ENCODE data around the gene MICALL2.

DNA sequence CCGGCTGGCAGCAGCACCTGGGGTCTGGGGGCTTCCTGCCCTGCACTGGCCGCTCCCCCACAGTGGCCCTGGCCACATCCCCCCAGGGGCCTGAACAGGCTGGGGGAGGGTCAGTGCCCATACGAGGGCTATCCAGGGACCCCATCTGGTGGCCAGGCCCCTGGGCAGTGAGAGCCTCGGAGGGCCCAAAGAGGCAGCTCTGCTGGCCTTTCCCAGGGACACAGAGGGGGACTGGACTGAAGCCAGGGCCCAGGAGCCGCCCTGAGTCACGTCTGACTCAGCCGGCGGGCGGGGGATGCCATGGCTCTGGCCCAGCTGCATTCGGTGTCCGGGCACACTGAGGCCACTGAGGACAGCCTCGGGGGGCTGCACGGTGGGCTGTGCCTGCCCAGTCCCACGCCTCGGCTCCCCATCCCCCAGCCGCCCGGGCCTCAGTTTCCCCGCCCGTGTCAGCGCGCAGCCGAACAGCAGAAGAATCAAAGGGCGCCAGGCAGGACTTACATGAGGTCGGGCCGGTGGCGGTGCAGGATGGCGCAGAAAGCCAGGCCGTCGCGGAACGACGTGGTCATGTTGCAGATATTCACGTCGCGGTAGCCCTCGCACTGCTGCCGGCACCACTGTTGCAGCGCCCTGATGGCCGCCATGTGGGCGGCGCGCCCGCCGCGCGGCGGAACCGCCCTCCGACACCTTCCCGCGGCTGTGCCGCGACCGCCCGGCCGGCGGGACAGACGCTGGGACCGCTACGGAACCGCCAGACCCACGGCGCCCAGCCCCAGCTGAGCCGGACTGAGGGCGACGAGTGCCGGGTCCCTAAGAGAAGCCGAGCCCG, at the start of gene MICALL2:
- peak; percentile 83 to 96 for TF ChIP-seq POLR2AphosphoS5 (IDR thresholded peaks at IDR 0.05)
- TF ChIP-seq, protein P1, sequence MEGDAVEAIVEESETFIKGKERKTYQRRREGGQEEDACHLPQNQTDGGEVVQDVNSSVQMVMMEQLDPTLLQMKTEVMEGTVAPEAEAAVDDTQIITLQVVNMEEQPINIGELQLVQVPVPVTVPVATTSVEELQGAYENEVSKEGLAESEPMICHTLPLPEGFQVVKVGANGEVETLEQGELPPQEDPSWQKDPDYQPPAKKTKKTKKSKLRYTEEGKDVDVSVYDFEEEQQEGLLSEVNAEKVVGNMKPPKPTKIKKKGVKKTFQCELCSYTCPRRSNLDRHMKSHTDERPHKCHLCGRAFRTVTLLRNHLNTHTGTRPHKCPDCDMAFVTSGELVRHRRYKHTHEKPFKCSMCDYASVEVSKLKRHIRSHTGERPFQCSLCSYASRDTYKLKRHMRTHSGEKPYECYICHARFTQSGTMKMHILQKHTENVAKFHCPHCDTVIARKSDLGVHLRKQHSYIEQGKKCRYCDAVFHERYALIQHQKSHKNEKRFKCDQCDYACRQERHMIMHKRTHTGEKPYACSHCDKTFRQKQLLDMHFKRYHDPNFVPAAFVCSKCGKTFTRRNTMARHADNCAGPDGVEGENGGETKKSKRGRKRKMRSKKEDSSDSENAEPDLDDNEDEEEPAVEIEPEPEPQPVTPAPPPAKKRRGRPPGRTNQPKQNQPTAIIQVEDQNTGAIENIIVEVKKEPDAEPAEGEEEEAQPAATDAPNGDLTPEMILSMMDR (IDR thresholded peaks at IDR 0.05): peak in 1 of 6 experiments; percentile 18

Data from upper lobe of left lung (tissue), 4 donors.